ENCODE data around the gene GSG1L2.
A peak's percentile ranks its signal among the peaks of the same experiment; 100 is the strongest.
"Not testable (repeated sequence)": the region's sequence is repeated elsewhere in the genome, so short reads cannot be mapped to it uniquely, and the experiment has no call there.

The GSG1L2 gene

GRCh38 chr17:9784544-9784943 lies 37.3 kb downstream of the GSG1L2 start:
- DNase-seq: no peak

GRCh38 chr17:9783465-9783864 lies 38.4 kb downstream of the GSG1L2 start:
- DNase-seq: not testable (repeated sequence)

GRCh38 chr17:9783050-9783449 lies 38.8 kb downstream of the GSG1L2 start:
- DNase-seq: no peak

- no peak for DNase-seq
Measured at GRCh38 chr17:9780552-9780951, 41.3 kb downstream of the GSG1L2 start.

- DNase-seq: no peak
Measured at GRCh38 chr17:9776911-9777310, 45.0 kb downstream of the GSG1L2 start.

GRCh38 chr17:9772658-9773057 lies 49.2 kb downstream of the GSG1L2 start:
- DNase-seq: no peak

GRCh38 chr17:9771465-9771864 lies 50.4 kb downstream of the GSG1L2 start:
- no peak for DNase-seq

- no peak for DNase-seq
Measured at GRCh38 chr17:9769036-9769695, 52.7 kb downstream of the GSG1L2 start.

GRCh38 chr17:9768381-9768934 lies 53.4 kb downstream of the GSG1L2 start:
- DNase-seq: peak; percentile 18

GRCh38 chr17:9767432-9767991 lies 54.4 kb downstream of the GSG1L2 start:
- DNase-seq: no peak

GRCh38 chr17:9766970-9767369 lies 54.9 kb downstream of the GSG1L2 start:
- no peak for DNase-seq

- DNase-seq: no peak
Measured at GRCh38 chr17:9765322-9765721, 56.6 kb downstream of the GSG1L2 start.

- no peak for DNase-seq
Measured at GRCh38 chr17:9763643-9764042, 58.2 kb downstream of the GSG1L2 start.

GRCh38 chr17:9760266-9760665 lies 61.6 kb downstream of the GSG1L2 start:
- no peak for DNase-seq

- DNase-seq: no peak
Measured at GRCh38 chr17:9755083-9755482, 66.8 kb downstream of the GSG1L2 start.

Measured in SHP77 treated with DMSO at 0.1 percent for 48 hours (cell line).